Naive B cell (primary cell): ENCODE data around the gene C19orf44. TPM values are rescaled to one million over a fixed set of nuclear protein-coding genes. Genes with fewer than 3 reads are reported as not detected.
A peak's percentile ranks its signal among the peaks of the same experiment; 100 is the strongest.
"Not testable (repeated sequence)": the region's sequence is repeated elsewhere in the genome, so short reads cannot be mapped to it uniquely, and the experiment has no call there.

Experiments
- ATAC-seq, 2 donors: fragments of 150-1000 bp; cut with Tn5 transposase; 2 replicates each; pipeline ENCODE4 v1.10.0; 2021; ENCODE audit warnings: low read depth in 2 of 2, mild to moderate bottlenecking in 2 of 2, moderate library complexity in 2 of 2
- DNase-seq: peaks from one replicate; pipeline ENCODE4 v3.0.0; 2022
- H3K27ac Mint-ChIP-seq, 6 donors: one replicate each; pipeline ENCODE4 v1.8.0; 2020 to 2022; ENCODE audit warnings: mild to moderate bottlenecking in 6 of 6, mixed read lengths in 6 of 6, moderate library complexity in 5 of 6, inconsistent platforms in 2 of 6
- H3K27me3 Mint-ChIP-seq, 3 donors: one replicate each; pipeline ENCODE4 v1.8.0; 2021 to 2022; ENCODE audit warnings: mixed read lengths in 3 of 3, mild to moderate bottlenecking in 1 of 3
- H3K36me3 Mint-ChIP-seq, 2 donors: one replicate each; pipeline ENCODE4 v1.8.0; 2020 to 2022; ENCODE audit warnings: mixed read lengths in 2 of 2, inconsistent platforms in 1 of 2, mild to moderate bottlenecking in 1 of 2
- H3K4me1 Mint-ChIP-seq, 3 donors: one replicate each; pipeline ENCODE4 v1.8.0; 2020 to 2022; ENCODE audit warnings: mixed read lengths in 3 of 3, inconsistent platforms in 1 of 3, mild to moderate bottlenecking in 1 of 3, moderate library complexity in 1 of 3
- H3K4me3 Mint-ChIP-seq, 8 donors: one replicate each; pipeline ENCODE4 v1.8.0; 2020 to 2022; ENCODE audit warnings: mild to moderate bottlenecking in 8 of 8, mixed read lengths in 8 of 8, moderate library complexity in 8 of 8, inconsistent platforms in 2 of 8
- H3K9me3 Mint-ChIP-seq, 7 donors: one replicate each; pipeline ENCODE4 v1.8.0; 2020 to 2022; ENCODE audit warnings: mixed read lengths in 7 of 7, mild to moderate bottlenecking in 5 of 7, inconsistent platforms in 2 of 7, moderate library complexity in 1 of 7
- polyA plus RNA-seq, 6 donors: library from polyadenylated mRNA; unstranded; fragments of 300-500 nt; fragmentation: Illumina TruSeq; gene quantifications; one replicate each; pipeline ENCODE4 v1.2.3, GENCODE V29; 2021; ENCODE audit warnings: low read depth in 6 of 6

Gene C19orf44
- polyA plus RNA-seq, result 1 to 10 TPM in 4 of 6 donors, under 1 TPM in 1, not detected in 1; 0.74 to 4.6 (median 1.4) TPM

- Mint-ChIP-seq H3K27me3 (no peaks in the 10 kb centered on the region), H3K9me3 (no peaks in the 10 kb centered on the region), H3K27ac (peak within 1 kb of the TSS; percentile 49 to 98 (median 94)), H3K4me1 (peaks cover 6 to 24% (median 10%) of the 10 kb centered on the region in 3 donors), H3K4me3 (peak within 1 kb of the TSS; percentile 86 to 97 (median 94)), H3K36me3 (peaks cover 0 to 2% of the 10 kb centered on the region in 2 donors)
- DNase-seq (peak; percentile 96), ATAC-seq (peak; percentile 97 to 98)
These were observed at the start of gene C19orf44, which contains the start of gene CALR3 for GRCh38 chr19:16495982-16496612. TSS of gene C19orf44 (plus strand) at chr19:16496394. CDS start at chr19:16500793, 4,399 bp downstream. TSS of gene CALR3 (minus strand) at chr19:16496167. CDS start at chr19:16496129, 38 bp downstream.

- Mint-ChIP-seq H3K27me3 (no peaks in the 10 kb centered on the region), H3K4me3 (peak overlapping the region; percentile 44 to 85 (median 79)), H3K9me3 (peaks cover 5 to 13% (median 6%) of the 10 kb centered on the region in 7 donors), H3K4me1 (peaks cover 69 to 94% (median 83%) of the 10 kb centered on the region in 3 donors), H3K36me3 (peaks cover 7 to 17% of the 10 kb centered on the region in 2 donors), H3K27ac (peak overlapping the region; percentile 91 to 99 (median 97))
- ATAC-seq (peak; percentile 20 to 27), DNase-seq (peak; percentile 56)
These were observed 49.3 kb upstream of the C19orf44 start for GRCh38 chr19:16446724-16447368.

DNA sequence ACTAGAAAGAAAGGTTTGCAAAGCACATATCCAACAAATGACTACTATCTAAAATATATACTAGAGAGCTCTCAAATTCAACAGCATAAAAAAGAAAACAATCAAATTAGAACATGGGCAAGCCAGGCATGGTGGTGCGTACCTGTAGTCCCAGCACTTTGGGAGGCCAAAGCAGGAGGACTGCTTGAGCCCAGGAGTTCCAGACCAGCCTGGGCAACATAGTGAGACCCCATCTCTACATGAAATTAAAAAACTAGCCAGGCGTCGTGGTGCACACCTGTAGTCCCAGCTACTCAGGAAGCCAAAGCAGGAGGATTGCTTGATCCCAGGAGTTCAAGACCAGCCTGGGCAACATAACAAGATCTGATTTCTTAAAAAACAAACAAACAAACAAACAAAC lies 47.3 kb upstream of the C19orf44 start:
- H3K27ac Mint-ChIP-seq, result peak overlapping the region; percentile 83 to 99 (median 90)
- H3K9me3 Mint-ChIP-seq, ATAC-seq, DNase-seq, H3K27me3 Mint-ChIP-seq: not testable (repeated sequence)
- H3K4me1 Mint-ChIP-seq, result peaks cover 53 to 85% (median 71%) of the 10 kb centered on the region in 3 donors
- peak overlapping the region; percentile 6 to 80 (median 76) for H3K4me3 Mint-ChIP-seq
- H3K36me3 Mint-ChIP-seq, result peaks cover 4 to 14% of the 10 kb centered on the region in 2 donors

DNA sequence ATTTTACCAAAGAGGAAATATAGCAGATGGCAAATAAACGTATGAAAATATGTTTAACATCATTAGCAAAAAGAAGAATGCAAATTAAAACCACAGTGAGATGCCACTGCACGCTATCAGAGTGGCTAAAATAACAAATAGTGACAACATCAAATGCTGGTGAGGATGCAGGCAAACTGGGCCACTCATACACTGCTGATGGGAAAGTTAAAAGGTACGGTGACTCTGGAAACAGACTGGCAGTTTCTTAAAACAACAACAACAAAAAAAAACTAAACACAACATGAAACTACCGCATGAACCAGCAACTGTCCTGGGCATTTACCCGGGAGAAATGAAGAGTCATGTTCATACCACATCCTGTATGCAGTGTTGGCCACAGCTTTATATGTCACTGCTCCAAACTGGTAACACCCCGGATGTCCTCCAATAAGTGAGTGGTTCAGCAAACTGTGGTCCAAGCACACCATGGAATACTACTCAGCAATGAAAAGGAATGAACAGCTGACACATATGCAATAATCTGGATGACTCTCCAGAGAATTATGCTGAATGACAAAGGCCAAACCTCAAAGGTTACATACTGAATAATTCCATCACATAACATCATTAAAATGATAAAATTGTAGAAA lies 46.7 kb upstream of the C19orf44 start:
- Mint-ChIP-seq H3K36me3 (peaks cover 0 to 8% of the 10 kb centered on the region in 2 donors), H3K9me3 (peaks cover 0 to 4% (median 0%) of the 10 kb centered on the region in 7 donors), H3K27me3 (no peaks in the 10 kb centered on the region), H3K27ac (peak overlapping the region; percentile 84 to 99 (median 90)), H3K4me3 (peak overlapping the region; percentile 6 to 80 (median 76)), H3K4me1 (peaks cover 49 to 85% (median 71%) of the 10 kb centered on the region in 3 donors)
- DNase-seq (peak; percentile 36), ATAC-seq (peak; percentile 25 to 27)

DNA sequence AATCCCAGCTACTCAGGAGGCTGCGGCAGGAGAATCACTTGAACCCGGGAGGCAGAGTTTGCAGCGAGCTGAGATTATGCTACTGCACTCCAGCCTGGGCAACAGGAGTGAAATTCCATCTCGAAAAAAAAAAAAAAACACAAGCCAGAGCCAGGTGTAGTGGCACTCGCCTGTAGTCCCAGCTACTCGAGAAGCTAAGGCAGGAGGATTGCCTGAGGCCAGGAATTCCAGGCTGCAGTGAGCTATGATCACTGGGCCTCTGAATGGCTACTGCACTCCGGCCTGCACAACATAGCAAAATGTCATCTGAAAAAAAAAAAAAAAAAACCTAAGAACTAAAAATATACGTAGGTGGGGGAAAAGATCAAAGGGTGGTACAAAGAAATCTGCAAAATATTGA lies 43.9 kb upstream of the C19orf44 start:
- peaks cover 42 to 79% (median 67%) of the 10 kb centered on the region in 3 donors for H3K4me1 Mint-ChIP-seq
- ATAC-seq, result no peak
- H3K27ac Mint-ChIP-seq, result no peak overlapping the region
- H3K9me3 Mint-ChIP-seq, result no peaks in the 10 kb centered on the region
- H3K36me3 Mint-ChIP-seq, result peaks cover 0 to 8% of the 10 kb centered on the region in 2 donors
- no peak for DNase-seq
- H3K27me3 Mint-ChIP-seq, result no peaks in the 10 kb centered on the region
- H3K4me3 Mint-ChIP-seq, result no peak overlapping the region

GRCh38 chr19:16454351-16454918 lies 41.8 kb upstream of the C19orf44 start:
- H3K36me3 Mint-ChIP-seq, result peaks cover 0 to under 1% of the 10 kb centered on the region in 2 donors
- H3K27me3 Mint-ChIP-seq, result no peaks in the 10 kb centered on the region
- peaks cover 43 to 79% (median 68%) of the 10 kb centered on the region in 3 donors for H3K4me1 Mint-ChIP-seq
- DNase-seq (no peak), ATAC-seq (no peak)
- H3K27ac Mint-ChIP-seq, result peak overlapping the region in 4 of 6 donors; percentile 75 to 96 (median 82)
- H3K4me3 Mint-ChIP-seq, result no peak overlapping the region
- H3K9me3 Mint-ChIP-seq, result no peaks in the 10 kb centered on the region

DNA sequence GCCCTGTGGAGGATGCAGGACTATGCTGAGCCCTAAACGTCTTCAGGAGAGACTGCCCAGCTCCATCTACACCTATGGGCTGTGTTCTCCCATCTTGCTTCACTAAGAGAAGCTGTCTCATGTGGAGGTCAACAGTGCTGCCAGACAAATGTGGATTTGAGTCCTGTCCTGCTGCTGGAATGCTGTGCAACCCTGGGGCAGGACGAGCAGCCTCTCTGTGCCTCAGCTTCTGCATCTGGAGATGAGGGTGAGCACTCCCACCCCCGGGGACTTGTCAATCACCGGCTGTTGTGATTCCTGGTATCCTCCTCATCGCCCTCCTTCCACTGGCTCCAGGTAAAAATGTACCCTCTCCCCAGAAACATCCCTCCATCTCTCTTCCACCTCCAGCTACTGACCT lies 40.7 kb upstream of the C19orf44 start:
- Mint-ChIP-seq H3K36me3 (no peaks in the 10 kb centered on the region), H3K9me3 (no peaks in the 10 kb centered on the region), H3K27me3 (no peaks in the 10 kb centered on the region), H3K4me1 (peaks cover 42 to 78% (median 69%) of the 10 kb centered on the region in 3 donors), H3K27ac (peak overlapping the region in 3 of 6 donors; percentile 47 to 95 (median 57)), H3K4me3 (no peak overlapping the region)
- ATAC-seq, result no peak
- DNase-seq, result no peak

DNA sequence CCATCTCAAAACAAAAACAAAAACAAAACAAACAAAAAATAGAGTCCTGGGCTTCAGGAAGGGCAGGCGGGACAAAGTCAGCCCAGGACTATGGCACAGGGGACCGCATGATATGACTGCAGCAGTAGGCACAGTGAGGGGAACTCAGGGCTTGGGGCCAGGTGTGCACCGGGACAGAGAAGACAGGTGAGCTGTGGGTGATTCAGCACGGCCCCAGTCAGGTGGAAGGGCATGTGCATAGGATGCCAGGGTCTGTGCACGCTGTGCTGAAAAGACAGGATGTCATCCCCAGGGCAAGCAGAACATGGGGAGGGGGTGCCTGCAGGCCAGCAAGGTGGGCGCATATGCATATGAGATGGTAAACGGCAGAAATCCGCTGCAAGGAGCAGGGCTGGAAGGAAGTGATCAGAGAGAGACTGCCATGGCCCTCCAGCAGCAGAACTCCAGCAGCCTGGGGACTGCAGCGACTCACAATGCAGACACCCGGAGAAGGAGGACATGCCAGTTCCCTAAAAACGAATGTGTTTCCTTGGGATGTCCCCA lies 39.5 kb upstream of the C19orf44 start:
- peak overlapping the region in 6 of 8 donors; percentile 51 to 83 (median 77) for H3K4me3 Mint-ChIP-seq
- peak; percentile 33 to 35 for ATAC-seq
- H3K36me3 Mint-ChIP-seq, result no peaks in the 10 kb centered on the region
- H3K27ac Mint-ChIP-seq, result peak overlapping the region in 4 of 6 donors; percentile 12 to 95 (median 90)
- H3K4me1 Mint-ChIP-seq, result peaks cover 43 to 80% (median 76%) of the 10 kb centered on the region in 3 donors
- no peaks in the 10 kb centered on the region for H3K9me3 Mint-ChIP-seq
- H3K27me3 Mint-ChIP-seq, result no peaks in the 10 kb centered on the region
- no peak for DNase-seq

- ATAC-seq, result peak; percentile 34 to 47
- peak overlapping the region in 7 of 8 donors; percentile 48 to 86 (median 81) for H3K4me3 Mint-ChIP-seq
- peaks cover 48 to 85% (median 82%) of the 10 kb centered on the region in 3 donors for H3K4me1 Mint-ChIP-seq
- H3K9me3 Mint-ChIP-seq, result no peaks in the 10 kb centered on the region
- no peak for DNase-seq
- no peaks in the 10 kb centered on the region for H3K36me3 Mint-ChIP-seq
- H3K27me3 Mint-ChIP-seq, result no peaks in the 10 kb centered on the region
- peak overlapping the region in 4 of 6 donors; percentile 9 to 81 (median 32) for H3K27ac Mint-ChIP-seq
These were observed 38.8 kb upstream of the C19orf44 start for GRCh38 chr19:16457195-16457953.

GRCh38 chr19:16457954-16458331 lies 38.3 kb upstream of the C19orf44 start:
- no peak for DNase-seq
- ATAC-seq, result no peak
- Mint-ChIP-seq H3K36me3 (no peaks in the 10 kb centered on the region), H3K9me3 (no peaks in the 10 kb centered on the region), H3K4me1 (peaks cover 51 to 88% (median 85%) of the 10 kb centered on the region in 3 donors), H3K4me3 (peak overlapping the region in 7 of 8 donors; percentile 51 to 91 (median 81)), H3K27ac (peak overlapping the region in 2 of 6 donors; percentile 9 to 70), H3K27me3 (no peaks in the 10 kb centered on the region)

GRCh38 chr19:16458391-16459341 lies 37.5 kb upstream of the C19orf44 start:
- Mint-ChIP-seq H3K27me3 (no peaks in the 10 kb centered on the region), H3K4me1 (peaks cover 59 to 88% (median 88%) of the 10 kb centered on the region in 3 donors), H3K27ac (peak overlapping the region in 3 of 6 donors; percentile 12 to 72 (median 20)), H3K4me3 (peak overlapping the region in 7 of 8 donors; percentile 2 to 81 (median 42)), H3K36me3 (no peaks in the 10 kb centered on the region), H3K9me3 (no peaks in the 10 kb centered on the region)
- ATAC-seq, result no peak
- no peak for DNase-seq
